ENCODE data around the gene MRPS34.

MRPS34 gene

GRCh38 chr16:1751946-1752345, 21.0 kb downstream of the MRPS34 start:
- no peak overlapping the region for H3K4me3 ChIP-seq (ENCODE audit: control insufficient read depth, low read depth, low read length)
- no peak for TF ChIP-seq CTCF (conservative IDR thresholded peaks at IDR 0.05; ENCODE audit: control insufficient read depth, insufficient read depth, low read depth, low read length)

GRCh38 chr16:1749152-1750117, 23.5 kb downstream of the MRPS34 start:
- TF ChIP-seq CTCF (conservative IDR thresholded peaks at IDR 0.05; ENCODE audit: control insufficient read depth, insufficient read depth, low read depth, low read length): no peak
- DNase-seq (ENCODE audit: low read depth): peak; percentile 52
- H3K4me3 ChIP-seq (ENCODE audit: control insufficient read depth, low read depth, low read length): no peak overlapping the region

More at GRCh38 chr16:1751946-1752345, 21.0 kb downstream of the MRPS34 start:
- DNase-seq (ENCODE audit: low read depth): no peak

- TF ChIP-seq CTCF (conservative IDR thresholded peaks at IDR 0.05; ENCODE audit: control insufficient read depth, insufficient read depth, low read depth, low read length): no peak
- no peak for DNase-seq (ENCODE audit: low read depth)
- H3K4me3 ChIP-seq (ENCODE audit: control insufficient read depth, low read depth, low read length): no peak overlapping the region
These were observed 25.0 kb downstream of the MRPS34 start for GRCh38 chr16:1747934-1748333.

GRCh38 chr16:1746693-1747195, 26.2 kb downstream of the MRPS34 start:
- no peak overlapping the region for H3K4me3 ChIP-seq (ENCODE audit: control insufficient read depth, low read depth, low read length)
- no peak for DNase-seq (ENCODE audit: low read depth)
- no peak for TF ChIP-seq CTCF (conservative IDR thresholded peaks at IDR 0.05; ENCODE audit: control insufficient read depth, insufficient read depth, low read depth, low read length)

- H3K4me3 ChIP-seq (ENCODE audit: control insufficient read depth, low read depth, low read length): no peak overlapping the region
- no peak for TF ChIP-seq CTCF (conservative IDR thresholded peaks at IDR 0.05; ENCODE audit: control insufficient read depth, insufficient read depth, low read depth, low read length)
- DNase-seq (ENCODE audit: low read depth): peak; percentile 55
These were observed 26.8 kb downstream of the MRPS34 start for GRCh38 chr16:1745900-1746692.

GRCh38 chr16:1745181-1745899, 27.6 kb downstream of the MRPS34 start:
- no peak overlapping the region for H3K4me3 ChIP-seq (ENCODE audit: control insufficient read depth, low read depth, low read length)
- peak; percentile 30 for DNase-seq (ENCODE audit: low read depth)
- TF ChIP-seq CTCF (conservative IDR thresholded peaks at IDR 0.05; ENCODE audit: control insufficient read depth, insufficient read depth, low read depth, low read length): no peak

All from fibroblast of mammary gland (primary cell).